Measurements from ENCODE around the gene NOX4.

DNA sequence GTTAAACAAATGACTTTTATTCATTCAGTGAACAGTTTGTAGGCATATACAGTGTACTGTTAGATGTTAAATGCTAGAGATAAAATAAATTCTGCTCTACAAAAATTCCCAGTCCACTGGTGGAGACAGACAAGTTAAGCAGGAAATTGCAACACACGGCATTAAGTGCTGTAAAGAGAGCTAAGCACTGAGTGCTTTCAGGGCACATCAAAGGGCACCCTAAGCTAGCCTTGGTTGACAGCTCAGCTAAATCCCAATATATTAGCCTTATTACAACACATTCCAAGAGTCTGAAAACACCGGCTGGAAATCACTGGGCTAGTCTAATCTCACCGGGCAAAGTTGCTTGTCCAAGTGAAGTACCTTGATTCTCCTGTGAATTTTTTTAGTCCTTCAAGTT, 55.1 kb downstream of the NOX4 start:
- TF ChIP-seq MYC (IDR thresholded peaks at IDR 0.05; ENCODE audit: borderline replicate concordance, low read length): no peak
- TF ChIP-seq BHLHE40 (IDR thresholded peaks at IDR 0.05; ENCODE audit: low read depth, low read length): no peak
- TF ChIP-seq POLR2A (IDR thresholded peaks at IDR 0.05; ENCODE audit: low read length): no peak
- TF ChIP-seq EP300 (IDR thresholded peaks at IDR 0.05): no peak
- TF ChIP-seq MAZ (IDR thresholded peaks at IDR 0.05; ENCODE audit: borderline replicate concordance, low read depth, low read length): no peak
- TF ChIP-seq, protein P1, sequence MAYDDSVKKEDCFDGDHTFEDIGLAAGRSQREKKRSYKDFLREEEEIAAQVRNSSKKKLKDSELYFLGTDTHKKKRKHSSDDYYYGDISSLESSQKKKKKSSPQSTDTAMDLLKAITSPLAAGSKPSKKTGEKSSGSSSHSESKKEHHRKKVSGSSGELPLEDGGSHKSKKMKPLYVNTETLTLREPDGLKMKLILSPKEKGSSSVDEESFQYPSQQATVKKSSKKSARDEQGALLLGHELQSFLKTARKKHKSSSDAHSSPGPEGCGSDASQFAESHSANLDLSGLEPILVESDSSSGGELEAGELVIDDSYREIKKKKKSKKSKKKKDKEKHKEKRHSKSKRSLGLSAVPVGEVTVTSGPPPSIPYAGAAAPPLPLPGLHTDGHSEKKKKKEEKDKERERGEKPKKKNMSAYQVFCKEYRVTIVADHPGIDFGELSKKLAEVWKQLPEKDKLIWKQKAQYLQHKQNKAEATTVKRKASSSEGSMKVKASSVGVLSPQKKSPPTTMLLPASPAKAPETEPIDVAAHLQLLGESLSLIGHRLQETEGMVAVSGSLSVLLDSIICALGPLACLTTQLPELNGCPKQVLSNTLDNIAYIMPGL (CRISPR knock-in tag; IDR thresholded peaks at IDR 0.05; ENCODE audit: borderline replicate concordance): no peak
- TF ChIP-seq RCOR1 (IDR thresholded peaks at IDR 0.05; ENCODE audit: low read depth, low read length): no peak
- TF ChIP-seq MAFK (IDR thresholded peaks at IDR 0.05; ENCODE audit: partially characterized antibody): no peak
- TF ChIP-seq EHMT2 (IDR thresholded peaks at IDR 0.05; ENCODE audit: low read depth): no peak
- TF ChIP-seq CTCF (IDR thresholded peaks at IDR 0.05): no peak

Data from A549 (cell line).